Dedifferentiated amniotic fluid mesenchymal stem cell (primary cell): ENCODE results near the gene POLR1G.
"Not testable (repeated sequence)": the region's sequence is repeated elsewhere in the genome, so short reads cannot be mapped to it uniquely, and the experiment has no call there.

Experiments used
- DNase-seq: peaks from one replicate; pipeline ENCODE4 v3.0.0-alpha.2; 2016; ENCODE audit errors: extremely low spot score

Gene POLR1G

GRCh38 chr19:45400192-45400591 lies 6.3 kb upstream of the POLR1G start:
- no peak for DNase-seq

- DNase-seq = no peak
Measured at GRCh38 chr19:45401815-45402214, 4.6 kb upstream of the POLR1G start.

GRCh38 chr19:45402298-45403061 lies 4.0 kb upstream of the POLR1G start:
- DNase-seq = no peak

- DNase-seq = no peak
Measured at GRCh38 chr19:45403272-45403671, 3.2 kb upstream of the POLR1G start.

DNA sequence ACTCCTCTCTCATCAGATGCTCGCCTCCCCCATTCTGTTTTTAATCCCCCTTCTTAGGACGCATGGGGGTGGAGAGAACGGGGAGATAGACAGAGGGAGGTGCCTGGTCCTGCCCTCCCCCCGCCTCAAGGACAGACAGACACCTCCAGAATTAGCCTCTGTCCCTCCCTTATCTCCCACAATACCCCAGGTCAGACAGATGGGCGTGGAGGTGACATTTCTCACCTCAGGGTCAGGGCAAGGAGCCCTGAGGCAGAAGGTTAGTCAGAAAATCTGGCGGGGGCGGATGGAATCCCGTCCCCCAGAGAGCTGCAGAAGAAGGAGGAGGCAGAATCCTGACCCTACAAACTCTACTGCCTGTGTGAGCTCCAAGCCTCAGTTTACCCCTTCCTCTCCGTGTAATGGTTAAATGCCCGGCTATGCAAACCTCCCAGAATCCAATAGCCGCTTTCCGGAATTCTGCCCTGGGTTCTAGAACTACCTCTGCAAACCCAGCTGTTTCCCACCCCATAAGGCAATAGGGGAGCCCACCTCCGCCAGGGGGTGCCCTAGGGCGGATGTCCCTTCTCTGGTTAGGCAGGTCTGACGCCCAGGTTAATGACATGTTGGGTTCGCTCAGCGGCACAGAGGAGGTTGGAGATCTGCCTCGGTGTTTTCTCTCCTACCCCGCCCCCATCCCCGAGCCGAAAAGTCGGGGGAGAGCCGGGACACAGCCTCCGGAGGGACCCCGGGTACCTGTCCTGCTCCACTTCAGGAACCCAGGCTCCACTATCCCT lies 2.5 kb upstream of the POLR1G start:
- no peak for DNase-seq

DNA sequence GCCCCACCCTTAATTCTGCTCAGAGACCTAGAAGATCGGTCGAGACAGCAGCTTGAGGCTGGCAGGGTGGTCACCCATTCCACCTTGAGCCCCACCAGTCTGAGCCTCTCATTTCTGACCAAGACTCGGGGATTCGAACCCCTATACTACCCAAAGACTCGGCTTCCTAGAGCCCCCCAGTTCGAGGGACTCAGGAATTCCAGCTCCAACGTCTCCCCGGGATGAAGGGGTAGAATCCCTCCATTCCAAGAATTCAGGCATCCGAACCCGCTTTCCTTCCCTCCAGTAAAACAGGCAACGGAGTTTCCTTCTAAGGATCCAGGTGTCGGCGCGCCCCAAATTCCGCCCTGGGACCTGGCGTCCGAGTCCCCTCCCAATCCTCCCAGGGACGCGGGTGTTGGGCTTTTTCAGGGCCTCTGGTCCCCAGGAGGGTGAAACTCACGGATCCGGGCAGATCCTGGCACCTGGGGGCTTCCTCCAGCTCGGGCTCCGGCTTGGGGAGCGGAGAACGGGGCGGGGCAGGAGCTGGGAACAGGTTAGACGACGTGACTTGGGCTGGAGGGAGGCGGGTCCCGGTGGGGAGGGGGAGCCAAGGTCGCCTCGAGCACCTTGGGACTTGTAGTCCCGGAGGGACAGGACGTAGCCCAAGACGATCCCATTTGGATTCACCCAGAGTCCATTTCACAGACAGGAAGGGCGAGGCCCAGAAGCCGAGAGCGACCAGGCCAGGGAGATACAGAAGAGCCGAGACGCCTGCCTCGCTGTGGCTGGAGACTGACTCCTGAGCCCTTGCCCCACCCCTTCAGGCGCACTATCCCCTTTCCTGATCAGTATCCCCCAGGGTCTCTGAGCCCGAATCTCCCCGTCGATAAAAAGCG lies 1.6 kb upstream of the POLR1G start, which contains the start of gene PPP1R13L:
Gene PPP1R13L, minus strand, starts transcription at position 513 of the 878 bp plus-strand sequence. CDS start 6,751 bp downstream, outside the sequence.
- DNase-seq = no peak

DNA sequence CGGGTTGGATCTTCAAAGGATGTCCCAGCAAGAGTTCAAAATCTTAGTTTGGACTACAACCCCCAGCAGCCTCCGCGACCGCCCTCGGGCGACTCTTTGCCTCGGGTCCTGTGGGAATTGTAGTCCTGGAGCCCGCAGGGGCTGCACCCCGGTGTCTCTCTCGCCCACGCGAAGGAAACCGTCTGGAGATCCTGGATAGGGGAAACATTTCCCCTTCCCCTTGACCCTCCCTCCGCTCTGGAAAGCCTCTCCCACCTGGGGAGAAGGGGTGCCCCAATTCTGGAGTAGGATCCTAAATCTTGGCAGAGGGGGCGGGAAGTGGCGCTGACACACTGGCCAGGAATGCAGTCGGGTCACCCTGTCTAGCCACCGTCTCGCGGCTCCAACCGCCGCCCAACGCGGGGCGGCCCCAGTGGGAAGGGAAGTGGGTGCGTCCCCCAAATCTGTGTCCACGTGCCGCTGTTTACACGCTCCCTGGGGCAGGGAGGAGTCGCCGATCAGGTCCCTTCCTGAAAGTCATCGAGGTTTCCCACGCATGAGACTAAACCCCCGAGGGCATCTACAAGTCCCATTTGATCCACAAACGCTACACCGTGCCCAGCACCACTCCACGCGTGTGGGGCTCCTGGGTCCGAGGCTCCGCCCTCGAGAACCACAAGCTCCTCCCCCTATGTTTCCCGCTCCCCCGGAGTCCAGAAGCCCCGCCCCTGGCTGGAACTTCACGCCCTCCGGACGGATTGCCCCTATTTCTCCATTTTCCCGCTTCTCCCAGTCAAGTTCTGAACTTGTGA lies 814 bp upstream of the POLR1G start:
- peak; percentile 80 for DNase-seq

GRCh38 chr19:45407091-45407375 lies 589 bp downstream of the POLR1G start:
- DNase-seq = no peak

DNA sequence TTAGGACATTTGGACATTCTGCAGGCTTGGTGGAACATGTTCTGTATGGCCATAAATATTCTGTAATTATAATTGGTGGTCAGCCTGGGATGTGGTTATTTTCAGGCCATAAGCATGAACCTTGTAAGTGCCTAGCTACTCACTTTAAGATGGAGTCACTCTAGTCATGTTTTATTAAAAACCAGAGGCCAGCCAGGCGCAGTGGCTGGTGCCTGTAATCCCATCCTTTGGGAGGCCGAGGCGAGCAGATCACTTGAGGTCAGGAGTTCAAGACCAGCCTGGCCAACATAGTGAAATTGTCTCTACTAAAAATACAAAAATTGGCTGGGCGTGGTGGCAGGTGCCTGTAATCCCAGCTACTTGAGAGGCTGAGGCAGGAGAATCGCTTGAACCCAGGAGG lies 1.1 kb downstream of the POLR1G start:
- not testable (repeated sequence) for DNase-seq

GRCh38 chr19:45408121-45408520 lies 1.7 kb downstream of the POLR1G start:
- DNase-seq = no peak

GRCh38 chr19:45408830-45409556 lies 2.5 kb downstream of the POLR1G start:
- DNase-seq = no peak

DNA sequence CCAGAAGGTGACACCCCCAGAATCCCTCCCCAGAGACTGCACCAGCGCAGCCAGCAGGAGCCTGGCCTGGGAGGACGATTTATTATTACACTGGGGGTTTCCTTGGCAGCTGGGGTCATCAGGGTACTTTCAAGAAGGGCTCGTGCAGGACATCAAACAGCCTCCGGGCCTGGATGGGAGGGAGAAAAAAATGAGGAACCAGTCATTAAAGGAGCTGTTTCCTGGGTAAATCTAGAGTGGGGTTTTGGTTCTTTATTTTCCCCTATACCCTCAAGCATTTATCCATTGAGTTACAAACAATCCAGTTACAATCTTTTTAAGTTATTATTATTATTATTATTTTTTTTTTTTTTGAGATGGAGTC lies 3.1 kb downstream of the POLR1G start:
- DNase-seq = no peak

GRCh38 chr19:45410330-45410729 lies 3.9 kb downstream of the POLR1G start:
- DNase-seq = not testable (repeated sequence)

- DNase-seq = no peak
Measured at GRCh38 chr19:45413497-45413896, 7.1 kb downstream of the POLR1G start.

- DNase-seq = no peak
Measured at GRCh38 chr19:45414468-45414867, 8.0 kb downstream of the POLR1G start.

DNA sequence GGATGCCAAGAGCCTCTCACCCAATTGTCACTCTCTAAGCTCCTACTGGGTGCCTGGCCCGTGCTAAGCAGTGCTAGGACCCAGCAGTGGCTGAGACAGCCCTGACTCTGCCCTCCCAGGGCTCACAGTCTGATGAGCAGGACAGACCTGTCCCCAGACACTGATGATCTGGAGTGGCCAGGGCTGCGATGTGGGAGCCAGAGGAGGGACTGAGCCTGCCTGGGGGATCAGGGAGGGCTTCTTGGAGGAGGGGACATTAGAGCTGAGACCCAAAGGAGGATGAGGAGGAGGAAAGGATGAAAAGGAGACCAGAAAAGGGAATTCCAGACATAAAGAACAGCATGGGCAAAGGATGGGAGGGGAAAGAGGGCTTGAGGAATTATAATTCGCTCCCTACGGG lies 10.7 kb downstream of the POLR1G start:
- no peak for DNase-seq

DNA sequence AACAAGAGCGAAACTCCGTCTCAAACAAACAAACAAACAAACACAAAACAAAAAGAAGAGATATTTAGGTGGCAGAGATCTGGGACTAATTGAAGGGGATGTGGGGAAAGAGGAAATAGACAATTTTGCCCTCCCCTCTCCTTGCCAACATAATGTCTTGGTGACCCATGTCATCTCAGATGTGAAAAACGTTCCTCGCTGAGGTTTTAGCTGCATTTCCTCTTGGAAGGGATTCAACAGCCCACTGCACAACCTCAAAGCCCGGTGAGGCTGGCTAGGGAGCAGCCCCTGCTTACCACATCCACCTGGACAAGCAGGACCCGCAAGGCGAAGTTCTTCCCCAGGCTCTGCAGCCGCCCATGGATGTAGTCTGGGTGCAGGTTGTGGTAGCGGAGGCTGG lies 12.4 kb downstream of the POLR1G start:
- no peak for DNase-seq

DNA sequence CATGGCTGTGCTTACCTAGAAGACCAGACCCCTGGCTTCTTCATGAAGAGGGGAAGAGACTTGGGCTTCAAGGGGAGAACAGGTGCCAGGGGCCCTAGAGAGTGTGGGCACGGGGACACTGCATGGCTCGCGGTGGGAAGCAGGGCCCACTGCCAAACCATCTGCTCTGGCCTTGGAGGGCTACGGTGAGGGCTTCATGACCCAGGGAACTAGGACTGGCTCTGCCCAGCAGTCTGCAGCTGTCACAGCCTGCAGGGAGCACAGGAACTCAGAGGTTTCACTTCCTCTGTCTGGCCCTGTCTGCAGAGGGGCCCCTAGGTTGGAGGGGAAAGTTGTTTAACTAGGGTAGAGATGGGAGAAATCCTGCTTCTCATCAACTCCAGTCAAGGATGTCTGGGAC lies 13.0 kb downstream of the POLR1G start:
- no peak for DNase-seq

- no peak for DNase-seq
Measured at GRCh38 chr19:45419895-45420294, 13.5 kb downstream of the POLR1G start.

- DNase-seq = no peak
Measured at GRCh38 chr19:45420356-45420755, 13.9 kb downstream of the POLR1G start.

DNA sequence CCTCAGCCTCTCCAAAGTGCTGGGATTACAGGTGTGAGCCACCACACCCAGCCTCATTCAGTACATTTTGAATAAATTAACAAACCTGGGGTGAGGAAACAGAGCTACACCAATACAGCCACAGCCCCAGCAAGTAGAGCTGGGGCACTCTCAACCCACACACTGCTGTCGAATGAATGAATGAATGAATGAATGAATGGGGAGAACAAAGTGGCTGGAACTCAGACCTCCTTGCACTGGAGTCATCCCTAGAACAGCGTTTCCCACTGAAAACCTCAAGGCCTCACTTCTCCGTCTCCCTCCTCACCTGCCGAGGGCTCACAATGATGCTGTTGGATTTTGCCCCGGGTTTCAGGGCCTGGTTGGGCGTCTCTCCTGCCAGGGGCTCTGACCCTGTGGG lies 14.4 kb downstream of the POLR1G start:
- DNase-seq = no peak
